WTC11 (cell line): ENCODE results near the gene ASCC1. TPM values are rescaled to one million over a fixed set of nuclear protein-coding genes. Genes with fewer than 3 reads are reported as not detected.
A peak's percentile ranks its signal among the peaks of the same experiment; 100 is the strongest.

Experiments
- ATAC-seq: fragments of 200-7000 bp; cut with Tn5 transposase; 2 replicates; pipeline ENCODE4 v1.10.0; 2021; ENCODE audit warnings: mild to moderate bottlenecking, moderate library complexity
- CTCF ChIA-PET: fragments of 300-600 bp; sonication (Branson Sonifier 250); formaldehyde crosslinking; loops from one replicate; lab custom pipeline; 2021; ENCODE audit warnings: antibody characterized with exemption; lab: Charles Lee
- POLR2A ChIA-PET: fragments of 350-600 bp; sonication (Branson Sonifier 250); formaldehyde crosslinking; loops from one replicate; lab custom pipeline; 2021; ENCODE audit warnings: antibody characterized with exemption; lab: Charles Lee
- DNase-seq: peaks from one replicate; pipeline ENCODE4 v3.0.0; 2021; ENCODE audit warnings: low spot score
- H3K27ac Mint-ChIP-seq: 2 replicates; pipeline ENCODE4 v1.8.0; 2021; ENCODE audit warnings: mixed read lengths
- H3K27me3 Mint-ChIP-seq: 2 replicates; pipeline ENCODE4 v1.8.0; 2021; ENCODE audit warnings: low read depth, mild to moderate bottlenecking, moderate library complexity, mixed read lengths
- H3K36me3 Mint-ChIP-seq: 2 replicates; pipeline ENCODE4 v1.8.0; 2021; ENCODE audit warnings: mixed read lengths
- H3K4me1 Mint-ChIP-seq: 2 replicates; pipeline ENCODE4 v1.8.0; 2022; ENCODE audit warnings: mixed read lengths
- H3K4me3 Mint-ChIP-seq: 2 replicates; pipeline ENCODE4 v1.8.0; 2021; ENCODE audit warnings: mild to moderate bottlenecking, moderate library complexity, mixed read lengths
- H3K9me3 Mint-ChIP-seq: 2 replicates; pipeline ENCODE4 v1.8.0; 2021; ENCODE audit warnings: mixed read lengths
- ATF2 ChIP-seq: sonication (generic); formaldehyde crosslinking; IDR thresholded peaks from 2 replicates; pipeline ENCODE4 v1.8.1; 2022; ENCODE audit warnings: low read depth, missing genetic modification reagents, borderline replicate concordance
- ATF3 ChIP-seq: sonication (generic); formaldehyde crosslinking; conservative IDR thresholded peaks from 2 replicates; pipeline ENCODE4 v1.8.1; 2022; ENCODE audit warnings: mild to moderate bottlenecking, missing genetic modification reagents
- CTCF ChIP-seq: fragments of 200-600 bp; IDR thresholded peaks from 2 replicates; pipeline ENCODE4 v1.8.0; 2022; ENCODE audit warnings: antibody characterized with exemption
- IRF1 ChIP-seq: sonication (generic); formaldehyde crosslinking; IDR thresholded peaks from 2 replicates; pipeline ENCODE4 v1.8.0; 2023; ENCODE audit warnings: missing genetic modification reagents
- JUN ChIP-seq: sonication (generic); formaldehyde crosslinking; IDR thresholded peaks from 2 replicates; pipeline ENCODE4 v1.8.0; 2023; ENCODE audit warnings: mild to moderate bottlenecking, missing genetic modification reagents
- MAX ChIP-seq: sonication (generic); formaldehyde crosslinking; IDR thresholded peaks from 2 replicates; pipeline ENCODE4 v1.8.0; 2022; ENCODE audit warnings: mild to moderate bottlenecking, missing genetic modification reagents
- NR1H2 ChIP-seq: sonication (generic); formaldehyde crosslinking; IDR thresholded peaks from 2 replicates; pipeline ENCODE4 v1.9.0; 2021; ENCODE audit warnings: mild to moderate bottlenecking, moderate library complexity, missing genetic modification reagents
- NR2C2 ChIP-seq: sonication (generic); formaldehyde crosslinking; IDR thresholded peaks from 2 replicates; pipeline ENCODE4 v1.8.0; 2022; ENCODE audit warnings: mild to moderate bottlenecking, missing genetic modification reagents
- SMAD3 ChIP-seq: sonication (generic); formaldehyde crosslinking; IDR thresholded peaks from 2 replicates; pipeline ENCODE4 v1.8.0; 2022; ENCODE audit warnings: missing genetic modification reagents, mild to moderate bottlenecking, borderline replicate concordance
- USF2 ChIP-seq: sonication (generic); formaldehyde crosslinking; IDR thresholded peaks from 2 replicates; pipeline ENCODE4 v1.8.1; 2023; ENCODE audit warnings: mild to moderate bottlenecking, missing genetic modification reagents, moderate library complexity
- ZBTB21 ChIP-seq: sonication (generic); formaldehyde crosslinking; IDR thresholded peaks from 2 replicates; pipeline ENCODE4 v1.8.1; 2023; ENCODE audit warnings: mild to moderate bottlenecking, missing genetic modification reagents, borderline replicate concordance
- ZNF396 ChIP-seq: fragments of 250-450 bp; sonication (Bioruptor Pico); IDR thresholded peaks from 2 replicates; pipeline ENCODE4 v1.8.0; 2021; ENCODE audit warnings: mild to moderate bottlenecking, moderate library complexity, borderline replicate concordance
- ZNF532 ChIP-seq: fragments of 250-450 bp; sonication (Bioruptor Pico); IDR thresholded peaks from 2 replicates; pipeline ENCODE4 v1.9.0; 2021; ENCODE audit warnings: mild to moderate bottlenecking, borderline replicate concordance
- total RNA-seq: library from RNA; stranded (reverse); gene quantifications from 3 replicates; pipeline ENCODE4 v1.2.3, GENCODE V29; 2021
- TF ChIP-seq, protein P1 (sequence below): fragments of 250-450 bp; sonication (Bioruptor Pico); IDR thresholded peaks from 2 replicates; pipeline ENCODE4 v1.8.0; 2021; ENCODE audit warnings: mild to moderate bottlenecking

The ASCC1 gene
- total RNA-seq, 1 experiment from 2014 or later, result 30.4 TPM

- Mint-ChIP-seq H3K4me3 (no peak overlapping the region), H3K36me3 (peaks cover 10% of the 10 kb centered on the region), H3K27ac (no peak overlapping the region), H3K9me3 (peaks cover 4% of the 10 kb centered on the region), H3K27me3 (no peaks in the 10 kb centered on the region), H3K4me1 (peaks cover 16% of the 10 kb centered on the region)
- DNase-seq, result no peak
- ChIA-PET CTCF (interaction anchor here (3.3 kb wide), 1 partner anchor 14 kb away, joined by 20 read pairs; no protein-coding TSS in a partner anchor), POLR2A (interaction anchor here (0.7 to 1.3 kb wide), 2 partner anchors 8 to 74 kb away, joined by 3 read pairs; no protein-coding TSS in a partner anchor)
- TF ChIP-seq SMAD3 (CRISPR knock-in tag) (no peak), NR1H2 (CRISPR knock-in tag) (no peak), ZNF396 (CRISPR knock-in tag) (no peak), NR2C2 (CRISPR knock-in tag) (no peak), ZBTB21 (no peak), CTCF (no peak), ATF2 (no peak), IRF1 (no peak)
- TF ChIP-seq, protein P1, sequence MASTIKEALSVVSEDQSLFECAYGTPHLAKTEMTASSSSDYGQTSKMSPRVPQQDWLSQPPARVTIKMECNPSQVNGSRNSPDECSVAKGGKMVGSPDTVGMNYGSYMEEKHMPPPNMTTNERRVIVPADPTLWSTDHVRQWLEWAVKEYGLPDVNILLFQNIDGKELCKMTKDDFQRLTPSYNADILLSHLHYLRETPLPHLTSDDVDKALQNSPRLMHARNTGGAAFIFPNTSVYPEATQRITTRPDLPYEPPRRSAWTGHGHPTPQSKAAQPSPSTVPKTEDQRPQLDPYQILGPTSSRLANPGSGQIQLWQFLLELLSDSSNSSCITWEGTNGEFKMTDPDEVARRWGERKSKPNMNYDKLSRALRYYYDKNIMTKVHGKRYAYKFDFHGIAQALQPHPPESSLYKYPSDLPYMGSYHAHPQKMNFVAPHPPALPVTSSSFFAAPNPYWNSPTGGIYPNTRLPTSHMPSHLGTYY (CRISPR knock-in tag), result no peak
- no peak for ATAC-seq
Observed at GRCh38 chr10:72140850-72141249, 75.2 kb downstream of the ASCC1 start.

DNA sequence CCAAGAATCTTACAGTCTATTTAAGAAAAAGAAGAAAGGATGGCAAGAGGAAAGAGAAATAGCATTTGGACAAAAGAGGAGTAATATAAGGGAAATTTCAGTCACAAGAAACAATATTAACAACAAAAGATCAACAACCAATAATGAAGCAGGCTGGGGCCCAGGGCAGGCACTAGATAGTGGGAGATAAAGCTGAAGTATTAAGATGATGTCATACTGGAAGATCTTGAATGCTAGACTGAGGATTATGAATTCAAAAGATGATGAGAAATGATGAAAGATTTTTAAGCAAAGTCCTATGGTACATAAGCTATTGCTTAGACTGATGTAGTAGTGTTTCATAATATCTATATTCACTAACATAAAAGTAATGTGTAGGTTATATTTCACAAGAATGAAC, 75.9 kb downstream of the ASCC1 start:
- peaks cover 4% of the 10 kb centered on the region for H3K9me3 Mint-ChIP-seq
- CTCF ChIA-PET, result interaction anchor here (1.2 to 3.3 kb wide), 4 partner anchors 14 to 244 kb away, joined by 3 to 20 read pairs (median 6); partner anchors contain the start of gene SPOCK2

GRCh38 chr10:72137583-72137982, 78.5 kb downstream of the ASCC1 start:
- CTCF ChIA-PET, result no interaction called here
- no peak overlapping the region for H3K27ac Mint-ChIP-seq
- no peak for DNase-seq
- H3K4me1 Mint-ChIP-seq, result peaks cover 19% of the 10 kb centered on the region
- H3K27me3 Mint-ChIP-seq, result no peaks in the 10 kb centered on the region
- H3K9me3 Mint-ChIP-seq, result peaks cover 4% of the 10 kb centered on the region
- no peak overlapping the region for H3K4me3 Mint-ChIP-seq
- POLR2A ChIA-PET, result interaction anchor here (0.7 kb wide), 3 partner anchors 70 to 462 kb away, joined by 3 to 7 read pairs (median 6); no protein-coding TSS in a partner anchor
- no peak for TF ChIP-seq ATF3 (CRISPR knock-in tag)
- no peak for TF ChIP-seq ZBTB21
- no peak for TF ChIP-seq JUN
- no peak for TF ChIP-seq USF2 (CRISPR knock-in tag)
- TF ChIP-seq ZNF532, result no peak
- TF ChIP-seq IRF1, result no peak
- H3K36me3 Mint-ChIP-seq, result peaks cover 16% of the 10 kb centered on the region
- ATAC-seq, result no peak

More for the DNA sequence above, 75.9 kb downstream of the ASCC1 start:
- Mint-ChIP-seq H3K4me1 (peaks cover 17% of the 10 kb centered on the region), H3K27ac (peak overlapping the region; percentile 73), H3K36me3 (peaks cover 16% of the 10 kb centered on the region), H3K27me3 (no peaks in the 10 kb centered on the region), H3K4me3 (no peak overlapping the region)
- ATAC-seq (no peak), DNase-seq (no peak)
- POLR2A ChIA-PET, result interaction anchor here (1.3 kb wide), 1 partner anchor 75 kb away, joined by 3 read pairs; no protein-coding TSS in a partner anchor
- no peak for TF ChIP-seq MAX
